GM18861 (cell line): Measurements from ENCODE around the gene LHFPL2.
"Not testable (repeated sequence)": the region's sequence is repeated elsewhere in the genome, so short reads cannot be mapped to it uniquely, and the experiment has no call there.

Experiments
- ATAC-seq: cut with Tn5 transposase; IDR thresholded peaks from one replicate; pipeline ENCODE4 v1.9.1; 2021; ENCODE audit not compliant: unreplicated experiment

Gene LHFPL2

DNA sequence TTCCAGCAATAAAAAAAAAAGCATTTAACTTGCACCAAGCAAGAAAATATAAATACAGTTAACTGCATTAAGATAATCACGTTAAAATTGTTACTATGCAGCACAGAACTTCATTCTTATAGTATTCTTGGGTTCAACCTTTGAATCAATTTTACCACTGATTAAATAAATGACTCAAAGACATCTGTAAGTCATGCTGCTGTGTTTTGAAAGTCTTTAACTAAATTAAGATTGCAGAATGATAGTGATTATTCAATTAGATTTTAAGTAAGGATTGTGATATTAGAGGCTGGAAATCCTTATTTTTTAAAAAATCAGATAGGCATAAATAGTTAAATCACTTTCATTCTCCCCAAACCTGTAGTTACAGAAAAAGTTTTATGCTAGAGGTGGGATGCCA is 171.8 kb downstream of the LHFPL2 start:
- no peak for ATAC-seq

DNA sequence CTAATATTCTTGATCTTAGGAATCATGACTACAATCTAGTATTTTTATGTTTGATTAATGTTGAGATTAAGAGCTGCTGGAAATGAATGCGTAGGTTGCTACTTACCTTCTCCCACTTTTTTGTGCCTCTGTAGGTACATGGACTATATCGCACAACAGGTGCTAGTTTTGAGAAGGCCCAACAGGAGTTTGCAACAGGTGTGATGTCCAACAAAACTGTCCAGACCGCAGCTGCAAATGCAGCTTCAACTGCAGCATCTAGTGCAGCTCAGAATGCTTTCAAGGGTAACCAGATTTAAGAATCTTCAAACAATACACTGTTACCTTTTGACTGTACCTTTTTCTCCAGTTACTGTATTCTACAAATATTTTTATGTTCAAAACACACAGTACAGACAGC is 173.2 kb downstream of the LHFPL2 start:
- no peak for ATAC-seq

DNA sequence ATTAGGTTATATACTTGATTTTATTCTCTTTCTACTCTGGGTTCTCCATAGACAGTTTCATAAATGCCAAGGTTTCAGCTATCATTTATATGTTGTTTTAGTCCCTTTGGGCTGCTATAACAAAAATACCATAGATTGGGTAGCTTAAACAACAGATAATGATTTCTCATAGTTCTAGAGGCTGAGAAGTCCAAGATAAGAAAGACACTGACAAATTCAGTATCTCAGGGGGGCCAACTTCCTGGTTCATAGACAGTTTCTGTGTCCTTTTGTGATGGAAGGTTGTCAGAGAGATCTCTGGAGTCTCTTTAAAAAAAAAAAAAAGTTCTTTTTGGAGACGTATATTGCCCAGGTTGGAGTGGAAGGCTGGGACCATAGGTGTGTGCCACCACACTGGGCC is 174.8 kb downstream of the LHFPL2 start:
- no peak for ATAC-seq

DNA sequence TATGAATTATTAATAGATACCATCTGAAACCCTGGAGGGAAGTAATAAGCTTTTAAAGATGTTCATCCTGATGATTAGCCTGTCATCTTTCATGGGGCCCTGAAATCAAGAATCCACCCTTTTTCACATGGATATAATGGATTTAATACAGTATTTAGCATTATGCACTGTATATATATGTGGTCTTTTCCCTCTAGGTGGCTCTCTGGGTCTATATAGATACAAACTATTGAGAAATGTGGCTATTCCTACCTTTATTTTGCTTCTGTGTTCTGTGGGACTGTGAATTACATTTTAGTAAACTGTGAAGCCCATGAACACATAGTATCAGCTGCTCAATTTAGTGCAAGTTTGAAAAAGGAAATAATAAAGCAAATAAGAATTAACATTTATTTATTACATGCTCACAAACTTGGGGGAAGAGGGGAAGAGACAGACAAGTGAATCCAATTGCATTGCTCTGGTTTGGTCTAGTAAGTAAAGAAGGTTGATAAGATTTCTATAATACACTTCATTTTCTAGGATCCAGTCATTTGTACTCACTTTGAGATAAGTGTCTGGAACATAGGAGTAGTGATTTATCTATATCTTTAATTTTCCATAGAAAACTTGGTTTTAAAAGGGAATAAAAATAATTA is 176.0 kb downstream of the LHFPL2 start:
- no peak for ATAC-seq

DNA sequence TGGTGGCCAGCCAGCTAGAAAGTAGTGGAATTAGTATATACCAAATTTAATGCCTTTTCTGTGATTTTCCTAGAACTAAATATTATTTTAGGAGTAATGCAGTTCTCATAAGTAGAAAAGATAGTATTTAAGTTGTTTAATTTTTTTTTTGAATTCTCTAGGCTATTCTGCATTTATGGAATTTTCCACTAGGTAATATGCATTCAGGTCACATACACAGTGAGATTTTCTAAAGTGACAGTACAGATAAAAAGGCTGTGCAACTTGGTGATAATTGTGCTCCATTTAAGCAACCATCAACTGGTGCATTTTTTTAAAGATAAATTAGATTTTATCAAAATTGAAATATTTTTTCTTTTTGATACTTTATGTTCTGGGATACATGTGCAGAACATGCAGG is 176.7 kb downstream of the LHFPL2 start:
- ATAC-seq, result no peak

DNA sequence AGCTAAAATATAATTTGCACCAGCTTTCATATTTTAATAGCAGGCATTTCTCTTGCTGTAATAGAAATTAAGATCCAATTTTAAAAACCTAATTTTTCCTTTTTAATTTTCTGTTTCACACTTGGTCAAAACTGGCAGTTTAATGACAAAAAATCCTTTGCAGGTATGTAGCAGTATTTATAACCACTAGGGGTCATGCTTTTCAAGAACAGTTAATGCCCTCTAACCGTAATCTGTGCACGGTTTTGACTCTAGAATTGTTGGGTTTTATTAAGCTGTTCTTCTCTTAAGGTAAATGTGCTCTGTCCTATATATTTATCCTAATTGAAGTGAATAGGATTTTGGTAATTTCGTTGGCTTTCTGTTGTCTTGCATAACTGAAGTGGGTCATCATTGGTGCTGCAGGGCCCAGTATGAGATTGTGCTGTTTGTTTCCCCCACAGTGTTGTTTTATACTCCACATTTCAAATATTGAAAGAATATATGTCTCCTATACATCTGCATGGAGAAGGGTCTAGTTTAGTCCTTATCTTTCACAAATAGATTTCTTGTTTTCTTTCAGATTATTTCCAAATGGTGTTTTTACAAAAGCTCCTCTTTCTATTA is 180.7 kb downstream of the LHFPL2 start:
- no peak for ATAC-seq

DNA sequence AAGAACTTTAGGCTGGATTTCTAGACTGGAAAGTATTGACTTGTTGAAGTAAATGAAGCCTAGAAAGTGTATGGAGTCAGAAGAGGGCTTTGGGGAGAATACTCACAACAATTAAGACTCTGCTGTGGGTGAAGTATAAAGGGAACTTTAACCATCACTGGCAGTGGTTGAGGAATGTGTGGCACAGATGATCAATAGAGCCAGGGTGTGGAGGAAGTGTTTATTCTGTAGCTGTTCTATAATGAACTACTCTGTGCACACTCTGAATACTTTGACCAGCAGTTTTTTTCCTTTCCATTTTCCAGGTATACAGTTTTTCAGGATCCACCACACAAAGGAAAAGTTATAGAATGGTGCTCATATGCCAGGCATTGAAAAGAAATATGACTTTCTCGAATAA is 181.4 kb downstream of the LHFPL2 start:
- no peak for ATAC-seq

DNA sequence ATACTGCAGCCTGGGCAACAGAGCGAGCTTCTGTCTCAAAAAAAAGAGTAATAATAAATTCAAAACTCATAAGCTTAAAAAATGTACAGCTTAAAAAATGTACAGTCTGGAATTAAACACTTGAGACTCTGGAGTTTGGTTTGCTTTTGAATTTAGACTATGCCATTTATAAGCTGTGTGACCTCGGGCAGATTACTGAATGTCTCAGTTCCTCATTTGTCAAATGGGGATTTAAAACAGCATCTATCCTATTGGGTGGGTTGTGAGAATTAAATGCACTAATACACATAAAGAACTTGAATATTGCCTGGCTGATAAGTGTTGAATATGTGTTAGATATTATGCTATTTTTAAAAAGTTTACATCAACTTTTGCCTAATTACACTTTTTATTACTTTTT is 189.7 kb downstream of the LHFPL2 start:
- no peak for ATAC-seq

DNA sequence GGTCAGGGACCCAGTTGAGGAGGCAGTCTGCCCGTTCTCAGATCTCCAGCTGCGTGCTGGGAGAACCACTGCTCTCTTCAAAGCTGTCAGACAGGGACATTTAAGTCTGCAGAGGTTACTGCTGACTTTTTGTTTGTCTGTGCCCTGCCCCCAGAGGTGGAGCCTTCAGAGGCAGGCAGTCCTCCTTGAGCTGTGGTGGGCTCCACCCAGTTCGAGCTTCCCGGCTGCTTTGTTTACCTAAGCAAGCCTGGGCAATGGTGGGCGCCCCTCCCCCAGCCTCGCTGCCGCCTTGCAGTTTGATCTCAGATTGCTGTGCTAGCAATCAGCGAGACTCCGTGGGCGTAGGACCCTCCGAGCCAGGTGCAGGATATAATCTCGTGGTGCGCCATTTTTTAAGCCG is 191.1 kb downstream of the LHFPL2 start:
- not testable (repeated sequence) for ATAC-seq

DNA sequence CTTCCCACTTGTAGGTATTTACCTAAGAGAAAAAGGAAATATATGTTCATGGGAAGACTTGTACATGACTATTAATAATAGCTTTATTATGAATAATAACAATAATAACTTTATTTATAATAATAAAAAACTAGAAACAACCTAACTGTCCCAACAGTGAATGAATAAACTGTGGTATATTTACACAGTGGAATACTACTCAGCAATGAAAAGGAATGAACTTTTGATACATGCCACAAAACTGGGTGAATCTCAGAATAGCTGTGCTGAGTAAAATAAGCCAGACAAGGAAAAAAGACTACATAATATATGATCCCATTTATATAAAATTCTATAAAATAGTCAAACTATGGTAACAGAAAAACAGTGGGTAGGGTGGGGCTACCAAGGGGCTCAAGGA is 199.5 kb downstream of the LHFPL2 start:
- no peak for ATAC-seq

DNA sequence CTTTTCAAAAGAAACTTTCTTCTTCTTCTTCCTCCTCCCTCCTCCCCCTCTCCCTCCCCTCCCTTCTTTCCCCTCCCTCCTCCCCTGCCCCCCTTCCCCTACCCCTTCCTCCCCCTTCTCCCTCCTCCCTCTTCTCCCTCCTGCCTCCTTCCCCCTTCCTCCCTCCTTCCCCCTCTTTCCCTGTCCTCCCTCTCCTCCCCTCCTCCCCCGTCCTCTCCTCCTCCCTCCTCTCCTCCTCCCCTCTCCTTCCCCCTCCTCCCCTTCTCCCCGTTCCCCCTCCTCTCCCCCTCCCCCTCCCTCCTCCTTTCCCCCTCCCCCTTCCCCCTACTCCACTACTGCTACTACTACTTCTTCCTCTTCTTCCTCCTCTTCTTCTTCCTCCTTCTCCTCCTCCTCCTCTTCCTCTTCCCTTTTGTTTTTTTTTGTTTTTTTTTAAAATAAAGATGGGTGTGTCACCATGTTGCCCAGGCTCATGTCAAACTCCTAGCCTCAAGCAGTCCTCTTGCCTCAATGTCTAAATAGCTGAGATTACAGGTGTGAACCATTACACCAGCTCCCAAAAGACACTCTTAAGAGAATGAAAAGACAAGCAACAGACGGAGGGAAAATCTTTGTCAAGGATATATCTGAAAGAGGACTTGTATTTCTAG is 200.7 kb downstream of the LHFPL2 start:
- no peak for ATAC-seq
